T-cell (primary cell): ENCODE results near the gene MLKL. TPM values are rescaled to one million over a fixed set of nuclear protein-coding genes. Genes with fewer than 3 reads are reported as not detected.

Source experiments
- ATAC-seq, 4 experiments: fragments of 200-7000 bp in 3 of 4; fragments of 150-1000 bp in 1 of 4; cut with Tn5 transposase; replicated peaks in 1 of 4; 1 replicate in 3 of 4; 2 replicates in 1 of 4; pipeline ENCODE4 v1.10.0; 2021; ENCODE audit warnings: moderate library complexity in 3 of 4, mild to moderate bottlenecking in 2 of 4, moderate number of reproducible peaks in 1 of 4
- CTCF ChIA-PET, 2 donors: fragments of 300-600 bp; sonication (Branson Sonifier 250); formaldehyde crosslinking; loops; one replicate each; lab custom pipeline; 2022; ENCODE audit warnings: antibody characterized with exemption in 2 of 2; lab: Charles Lee
- POLR2A ChIA-PET, 2 donors: fragments of 300-600 bp; sonication (Branson Sonifier 250); formaldehyde crosslinking; loops; one replicate each; lab custom pipeline; 2022; ENCODE audit warnings: antibody characterized with exemption in 2 of 2; lab: Charles Lee
- DNase-seq, 35 experiments: peaks; one replicate each; pipeline versions ENCODE4 v3.0.0 to v3.0.0-alpha.2; 2013 to 2023
- H3K27ac ChIP-seq: one replicate; pipeline ENCODE4 v1.5.1; 2013; ENCODE audit warnings: low read length
- H3K27me3 ChIP-seq, 2 experiments: replicated peaks in 1 of 2; 1 replicate in 1 of 2; 2 replicates in 1 of 2; pipeline versions ENCODE4 v1.6.1 to v1.7.0; 2013; ENCODE audit warnings: low read length in 1 of 2, mixed read lengths in 1 of 2; ENCODE audit not compliant: control insufficient read depth in 2 of 2, insufficient read depth in 2 of 2; ENCODE audit errors: extremely low read depth in 1 of 2
- H3K36me3 ChIP-seq, 2 donors: 1 replicate in 1 of 2; 2 replicates in 1 of 2; pipeline versions ENCODE4 v1.6.1 to v1.7.0; 2013; ENCODE audit warnings: low read length in 1 of 2; ENCODE audit not compliant: control insufficient read depth in 2 of 2, insufficient read depth in 1 of 2; ENCODE audit errors: extremely low read depth in 1 of 2
- H3K4me1 ChIP-seq, 2 experiments: 1 replicate in 1 of 2; 2 replicates in 1 of 2; pipeline versions ENCODE4 v1.6.1 to v1.7.0; 2013; ENCODE audit warnings: low read length in 2 of 2, mixed read lengths in 1 of 2; ENCODE audit not compliant: insufficient read depth in 2 of 2, control insufficient read depth in 1 of 2; ENCODE audit errors: extremely low read depth in 1 of 2
- H3K4me3 ChIP-seq, 2 donors: 1 replicate in 1 of 2; 2 replicates in 1 of 2; pipeline versions ENCODE4 v1.5.1 to v1.7.0; 2013; ENCODE audit warnings: mild to moderate bottlenecking in 2 of 2, low read length in 1 of 2, moderate library complexity in 1 of 2; ENCODE audit not compliant: control insufficient read depth in 1 of 2; ENCODE audit errors: extremely low read depth in 1 of 2
- H3K9me3 ChIP-seq: 2 replicates; pipeline ENCODE4 v1.7.0; 2013
- H3K27ac Mint-ChIP-seq, 2 donors: one replicate each; pipeline ENCODE4 v1.8.0; 2020 to 2021; ENCODE audit warnings: mild to moderate bottlenecking in 2 of 2, mixed read lengths in 2 of 2
- H3K27me3 Mint-ChIP-seq, 2 donors: one replicate each; pipeline ENCODE4 v1.8.0; 2021 to 2022; ENCODE audit warnings: mixed read lengths in 2 of 2
- H3K36me3 Mint-ChIP-seq: one replicate; pipeline ENCODE4 v1.8.0; 2021; ENCODE audit warnings: mixed read lengths
- H3K4me1 Mint-ChIP-seq, 3 donors: one replicate each; pipeline ENCODE4 v1.8.0; 2020 to 2022; ENCODE audit warnings: mixed read lengths in 3 of 3, mild to moderate bottlenecking in 1 of 3
- H3K4me3 Mint-ChIP-seq, 3 donors: one replicate each; pipeline ENCODE4 v1.8.0; 2020 to 2022; ENCODE audit warnings: mild to moderate bottlenecking in 3 of 3, mixed read lengths in 3 of 3, moderate library complexity in 3 of 3
- H3K9me3 Mint-ChIP-seq, 3 donors: one replicate each; pipeline ENCODE4 v1.8.0; 2020 to 2022; ENCODE audit warnings: mixed read lengths in 3 of 3
- WGBS: methylation state at CpG from one replicate; pipeline ENCODE4 v1.1.5; 2013; ENCODE audit warnings: missing lambda C conversion rate; ENCODE audit not compliant: insufficient coverage; 5-methylcytosine and 5-hydroxymethylcytosine counted together
- total RNA-seq, 35 experiments: library from RNA in 6 of 35; stranded (reverse) in 6 of 35; fragments of 120-200 nt in 1 of 35; gene quantifications; one replicate each; pipeline versions ENCODE4 v1.2.1 to v1.2.4 and lab custom pipeline; 2013 to 2026

Gene MLKL
- total RNA-seq, 5 donors from 2014 or later (not counting 1 experiment from before 2014, with no cell fraction given): 27.4 to 40.7 (median 33.4) TPM

- H3K4me1 Mint-ChIP-seq: peaks cover 55 to 64% (median 60%) of the 10 kb centered on the region in 3 donors
These were observed 996 bp downstream of the MLKL start for GRCh38 chr16:74699666-74700065.

GRCh38 chr16:74698222-74698621 lies 2.4 kb downstream of the MLKL start:
- H3K27ac Mint-ChIP-seq: peak overlapping the region; percentile 86 to 91
- no peaks in the 10 kb centered on the region for H3K27me3 Mint-ChIP-seq
- Histone ChIP-seq H3K9me3 (no peaks in the 10 kb centered on the region), H3K27ac (peak overlapping the region; percentile 78), H3K4me1 (peaks cover 15 to 35% of the 10 kb centered on the region in 2 experiments), H3K4me3 (peak overlapping the region in 1 of 2 donors; percentile 22), H3K27me3 (no peaks in the 10 kb centered on the region), H3K36me3 (peaks cover 0 to 14% of the 10 kb centered on the region in 2 donors)
- ChIA-PET POLR2A (interaction anchor here in 1 of 2 donors (0.6 kb wide), 2 partner anchors 131 to 319 kb away, joined by 3 read pairs; no protein-coding TSS in a partner anchor), CTCF (interaction anchor here in 1 of 2 donors (0.7 kb wide), 1 partner anchor 12 kb away, joined by 3 read pairs; no protein-coding TSS in a partner anchor)
- WGBS: 56% methylated on average over 2 of the region's 4 CpGs
- DNase-seq: no peak
- ATAC-seq: no peak
- H3K9me3 Mint-ChIP-seq: no peaks in the 10 kb centered on the region
- peaks cover 59 to 70% (median 60%) of the 10 kb centered on the region in 3 donors for H3K4me1 Mint-ChIP-seq
- H3K4me3 Mint-ChIP-seq: peak overlapping the region; percentile 74 to 100 (median 99)
- peaks cover 21% of the 10 kb centered on the region for H3K36me3 Mint-ChIP-seq

More at GRCh38 chr16:74699666-74700065, 996 bp downstream of the MLKL start:
- Mint-ChIP-seq H3K27ac (peak overlapping the region; percentile 86 to 99), H3K36me3 (peaks cover 14% of the 10 kb centered on the region), H3K4me3 (peak overlapping the region; percentile 74 to 100 (median 99)), H3K9me3 (no peaks in the 10 kb centered on the region), H3K27me3 (no peaks in the 10 kb centered on the region)
- Histone ChIP-seq H3K4me1 (peaks cover 15 to 35% of the 10 kb centered on the region in 2 experiments), H3K27me3 (no peaks in the 10 kb centered on the region), H3K27ac (peak overlapping the region; percentile 78), H3K9me3 (no peaks in the 10 kb centered on the region), H3K4me3 (peak overlapping the region; percentile 91 to 94), H3K36me3 (peaks cover 0 to 6% of the 10 kb centered on the region in 2 donors)
- ChIA-PET CTCF (interaction anchor here (1.0 to 1.3 kb wide), 2 partner anchors 8 to 10 kb away, joined by 3 to 5 read pairs; no protein-coding TSS in a partner anchor), POLR2A (interaction anchor here in 1 of 2 donors (0.6 to 1.0 kb wide), 3 partner anchors 33 to 75 kb away, joined by 3 to 5 read pairs (median 4); partner anchors contain the start of genes FA2H and RFWD3)
- DNase-seq (no peak), ATAC-seq (no peak)
- no CpG with 5 or more reads among the region's 4 CpGs for WGBS

- H3K9me3 ChIP-seq: no peaks in the 10 kb centered on the region
- Mint-ChIP-seq H3K4me3 (peak overlapping the region; percentile 74 to 81 (median 78)), H3K27ac (peak overlapping the region; percentile 74 to 90), H3K27me3 (no peaks in the 10 kb centered on the region), H3K9me3 (no peaks in the 10 kb centered on the region), H3K36me3 (peaks cover 40% of the 10 kb centered on the region), H3K4me1 (peaks cover 52 to 67% (median 57%) of the 10 kb centered on the region in 3 donors)
- 100% methylated on average over 1 of the region's 19 CpGs for WGBS
- ATAC-seq (peak; percentile 60 to 87 (median 65)), DNase-seq (peak; percentile 19 to 82 (median 57))
- peaks cover 0 to 35% of the 10 kb centered on the region in 2 donors for H3K36me3 ChIP-seq
- POLR2A ChIA-PET: interaction anchor here in 1 of 2 donors (0.5 kb wide), 1 partner anchor 87 kb away, joined by 3 read pairs; no protein-coding TSS in a partner anchor
- H3K4me1 ChIP-seq: peaks cover 10 to 26% of the 10 kb centered on the region in 2 experiments
- peak overlapping the region in 1 of 2 donors; percentile 38 for H3K4me3 ChIP-seq
- CTCF ChIA-PET: interaction anchor here in 1 of 2 donors (0.7 kb wide), 1 partner anchor 8 kb away, joined by 3 read pairs; no protein-coding TSS in a partner anchor
- H3K27me3 ChIP-seq: no peaks in the 10 kb centered on the region
- peak overlapping the region; percentile 34 for H3K27ac ChIP-seq
These were observed 4.9 kb downstream of the MLKL start for GRCh38 chr16:74695450-74696422.

- DNase-seq (no peak), ATAC-seq (no peak)
- WGBS: 85% methylated on average over 3 of the region's 10 CpGs
- H3K4me1 ChIP-seq: peaks cover 0 to 5% of the 10 kb centered on the region in 2 experiments
- ChIA-PET POLR2A (no interaction called here), CTCF (no interaction called here)
- Mint-ChIP-seq H3K4me3 (no peak overlapping the region), H3K27ac (no peak overlapping the region), H3K9me3 (no peaks in the 10 kb centered on the region), H3K27me3 (no peaks in the 10 kb centered on the region), H3K4me1 (peaks cover 23 to 28% (median 26%) of the 10 kb centered on the region in 3 donors), H3K36me3 (peaks cover 60% of the 10 kb centered on the region)
- no peaks in the 10 kb centered on the region for H3K9me3 ChIP-seq
- H3K27me3 ChIP-seq: no peaks in the 10 kb centered on the region
- H3K36me3 ChIP-seq: peaks cover 5 to 56% of the 10 kb centered on the region in 2 donors
- no peak overlapping the region for H3K27ac ChIP-seq
- H3K4me3 ChIP-seq: no peak overlapping the region
These were observed 9.4 kb downstream of the MLKL start for GRCh38 chr16:74691093-74691855.

- H3K4me1 Mint-ChIP-seq: peaks cover 0 to 2% (median 0%) of the 10 kb centered on the region in 3 donors
- no peak overlapping the region for H3K27ac Mint-ChIP-seq
- Histone ChIP-seq H3K36me3 (peaks cover 10 to 57% of the 10 kb centered on the region in 2 donors), H3K4me1 (no peaks in the 10 kb centered on the region), H3K27ac (no peak overlapping the region), H3K4me3 (no peak overlapping the region), H3K27me3 (no peaks in the 10 kb centered on the region), H3K9me3 (no peaks in the 10 kb centered on the region)
- 100% methylated on average over 5 of the region's 11 CpGs for WGBS
- no peak for ATAC-seq
- no peaks in the 10 kb centered on the region for H3K9me3 Mint-ChIP-seq
- POLR2A ChIA-PET: no interaction called here
- CTCF ChIA-PET: no interaction called here
- no peak overlapping the region for H3K4me3 Mint-ChIP-seq
- peaks cover 32% of the 10 kb centered on the region for H3K36me3 Mint-ChIP-seq
- no peak for DNase-seq
- no peaks in the 10 kb centered on the region for H3K27me3 Mint-ChIP-seq
These were observed 18.1 kb downstream of the MLKL start for GRCh38 chr16:74682556-74682955.
